Endothelial cell of umbilical vein (primary cell): ENCODE results near the gene POLRMT.

Experiments
- CTCF ChIP-seq, 2 donors: IDR thresholded peaks; 1 replicate in 1 of 2; 2 replicates in 1 of 2; pipeline ENCODE4 v1.5.1; 2011; ENCODE audit warnings: low read length in 2 of 2, mild to moderate bottlenecking in 2 of 2, moderate library complexity in 2 of 2, control low read depth in 1 of 2, inconsistent platforms in 1 of 2, low read depth in 1 of 2; ENCODE audit not compliant: insufficient read depth in 1 of 2; ENCODE audit errors: extremely low read depth in 1 of 2
- JUN ChIP-seq: IDR thresholded peaks from 2 replicates; pipeline ENCODE4 v1.6.1; 2011; ENCODE audit warnings: borderline replicate concordance, low read depth; ENCODE audit not compliant: insufficient read length, insufficient read depth
- POLR2A ChIP-seq: IDR thresholded peaks from 2 replicates; pipeline ENCODE4 v1.6.1; 2012; ENCODE audit warnings: low read depth, mild to moderate bottlenecking, control low read depth, low read length
- TF ChIP-seq, protein P1 (sequence below): IDR thresholded peaks from 2 replicates; pipeline ENCODE4 v1.6.1; 2011; ENCODE audit not compliant: insufficient read depth, insufficient read length

GRCh38 chr19:581399-582111 lies 51.8 kb downstream of the POLRMT start:
- TF ChIP-seq CTCF (IDR thresholded peaks at IDR 0.05; ENCODE audit: extremely low read depth in 1 of 2, insufficient read depth in 1 of 2, low read depth in 1 of 2, low read length in 2 of 2): no peak
- no peak for TF ChIP-seq JUN
- TF ChIP-seq POLR2A: no peak
- TF ChIP-seq, protein P1, sequence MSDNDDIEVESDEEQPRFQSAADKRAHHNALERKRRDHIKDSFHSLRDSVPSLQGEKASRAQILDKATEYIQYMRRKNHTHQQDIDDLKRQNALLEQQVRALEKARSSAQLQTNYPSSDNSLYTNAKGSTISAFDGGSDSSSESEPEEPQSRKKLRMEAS: no peak
